ENCODE data around the gene KMO.
A peak's percentile ranks its signal among the peaks of the same experiment; 100 is the strongest.

Gene KMO

GRCh38 chr1:241557551-241558193 lies 25.5 kb downstream of the KMO start:
- Mint-ChIP-seq H3K4me1 (no peaks in the 10 kb centered on the region), H3K9me3 (no peaks in the 10 kb centered on the region), H3K36me3 (no peaks in the 10 kb centered on the region), H3K27ac (no peak overlapping the region), H3K4me3 (no peak overlapping the region)
- ATAC-seq = no peak
- DNase-seq (ENCODE audit: low spot score in 2 of 2) = no peak

GRCh38 chr1:241560146-241560848 lies 28.1 kb downstream of the KMO start:
- DNase-seq (ENCODE audit: low spot score in 2 of 2) (no peak), ATAC-seq (no peak)
- Mint-ChIP-seq H3K27ac (no peak overlapping the region), H3K36me3 (no peaks in the 10 kb centered on the region), H3K4me1 (no peaks in the 10 kb centered on the region), H3K4me3 (no peak overlapping the region), H3K9me3 (no peaks in the 10 kb centered on the region)

GRCh38 chr1:241560849-241561187 lies 28.6 kb downstream of the KMO start:
- Mint-ChIP-seq H3K27ac (no peak overlapping the region), H3K4me1 (no peaks in the 10 kb centered on the region), H3K36me3 (no peaks in the 10 kb centered on the region), H3K9me3 (no peaks in the 10 kb centered on the region), H3K4me3 (no peak overlapping the region)
- DNase-seq (ENCODE audit: low spot score in 2 of 2) = no peak
- ATAC-seq = no peak

- no peak overlapping the region for H3K4me3 Mint-ChIP-seq
- no peaks in the 10 kb centered on the region for H3K36me3 Mint-ChIP-seq
- ATAC-seq = no peak
- no peaks in the 10 kb centered on the region for H3K4me1 Mint-ChIP-seq
- no peak for DNase-seq (ENCODE audit: low spot score in 2 of 2)
- no peaks in the 10 kb centered on the region for H3K9me3 Mint-ChIP-seq
- H3K27ac Mint-ChIP-seq = no peak overlapping the region
Observed at GRCh38 chr1:241569848-241570247, 37.7 kb downstream of the KMO start.

GRCh38 chr1:241574154-241574553 lies 42.0 kb downstream of the KMO start:
- Mint-ChIP-seq H3K36me3 (no peaks in the 10 kb centered on the region), H3K4me3 (no peak overlapping the region), H3K9me3 (peaks cover 9% of the 10 kb centered on the region), H3K4me1 (no peaks in the 10 kb centered on the region), H3K27ac (no peak overlapping the region)
- no peak for DNase-seq (ENCODE audit: low spot score in 2 of 2)
- no peak for ATAC-seq

GRCh38 chr1:241579434-241579833 lies 47.3 kb downstream of the KMO start:
- Mint-ChIP-seq H3K9me3 (peaks cover 9% of the 10 kb centered on the region), H3K4me1 (no peaks in the 10 kb centered on the region), H3K36me3 (no peaks in the 10 kb centered on the region), H3K27ac (no peak overlapping the region), H3K4me3 (no peak overlapping the region)
- ATAC-seq = peak; percentile 58
- DNase-seq (ENCODE audit: low spot score in 2 of 2) = no peak

- no peak for DNase-seq (ENCODE audit: low spot score in 2 of 2)
- H3K4me3 Mint-ChIP-seq = no peak overlapping the region
- no peak for ATAC-seq
- H3K4me1 Mint-ChIP-seq = no peaks in the 10 kb centered on the region
- no peaks in the 10 kb centered on the region for H3K36me3 Mint-ChIP-seq
- no peaks in the 10 kb centered on the region for H3K9me3 Mint-ChIP-seq
- H3K27ac Mint-ChIP-seq = no peak overlapping the region
Observed at GRCh38 chr1:241582921-241583321, 50.7 kb downstream of the KMO start.

GRCh38 chr1:241586905-241587512 lies 54.8 kb downstream of the KMO start:
- no peak for ATAC-seq
- DNase-seq (ENCODE audit: low spot score in 2 of 2) = no peak
- no peaks in the 10 kb centered on the region for H3K36me3 Mint-ChIP-seq
- H3K27ac Mint-ChIP-seq = no peak overlapping the region
- H3K9me3 Mint-ChIP-seq = no peaks in the 10 kb centered on the region
- H3K4me1 Mint-ChIP-seq = peaks cover 14% of the 10 kb centered on the region
- H3K4me3 Mint-ChIP-seq = no peak overlapping the region

GRCh38 chr1:241589521-241589920 lies 57.3 kb downstream of the KMO start:
- peaks cover 26% of the 10 kb centered on the region for H3K4me1 Mint-ChIP-seq
- no peak for DNase-seq (ENCODE audit: low spot score in 2 of 2)
- no peak overlapping the region for H3K27ac Mint-ChIP-seq
- H3K9me3 Mint-ChIP-seq = no peaks in the 10 kb centered on the region
- no peak overlapping the region for H3K4me3 Mint-ChIP-seq
- no peak for ATAC-seq
- peaks cover 8% of the 10 kb centered on the region for H3K36me3 Mint-ChIP-seq

GRCh38 chr1:241590719-241591118 lies 58.5 kb downstream of the KMO start:
- no peak overlapping the region for H3K27ac Mint-ChIP-seq
- H3K36me3 Mint-ChIP-seq = peaks cover 8% of the 10 kb centered on the region

GRCh38 chr1:241591317-241591716 lies 59.1 kb downstream of the KMO start:
- H3K36me3 Mint-ChIP-seq = peaks cover 8% of the 10 kb centered on the region
- DNase-seq (ENCODE audit: low spot score in 2 of 2) (no peak), ATAC-seq (peak; percentile 35)
- H3K4me3 Mint-ChIP-seq = no peak overlapping the region
- H3K27ac Mint-ChIP-seq = no peak overlapping the region
- no peaks in the 10 kb centered on the region for H3K9me3 Mint-ChIP-seq
- H3K4me1 Mint-ChIP-seq = peaks cover 26% of the 10 kb centered on the region

More at GRCh38 chr1:241590719-241591118, 58.5 kb downstream of the KMO start:
- Mint-ChIP-seq H3K4me3 (no peak overlapping the region), H3K4me1 (peaks cover 26% of the 10 kb centered on the region), H3K9me3 (no peaks in the 10 kb centered on the region)
- ATAC-seq (no peak), DNase-seq (ENCODE audit: low spot score in 2 of 2) (no peak)

GRCh38 chr1:241591736-241592135 lies 59.6 kb downstream of the KMO start:
- no peak for DNase-seq (ENCODE audit: low spot score in 2 of 2)
- H3K36me3 Mint-ChIP-seq = peaks cover 8% of the 10 kb centered on the region
- H3K4me1 Mint-ChIP-seq = peaks cover 26% of the 10 kb centered on the region
- no peak for ATAC-seq
- H3K4me3 Mint-ChIP-seq = peak overlapping the region; percentile 1
- H3K9me3 Mint-ChIP-seq = no peaks in the 10 kb centered on the region
- peak overlapping the region; percentile 72 for H3K27ac Mint-ChIP-seq

GRCh38 chr1:241592273-241592958 lies 60.2 kb downstream of the KMO start:
- peaks cover 8% of the 10 kb centered on the region for H3K36me3 Mint-ChIP-seq
- peak overlapping the region; percentile 72 for H3K27ac Mint-ChIP-seq
- peak overlapping the region; percentile 1 for H3K4me3 Mint-ChIP-seq
- H3K4me1 Mint-ChIP-seq = peaks cover 26% of the 10 kb centered on the region
- DNase-seq (ENCODE audit: low spot score in 2 of 2) (no peak), ATAC-seq (peak; percentile 98)
- no peaks in the 10 kb centered on the region for H3K9me3 Mint-ChIP-seq

- ATAC-seq = no peak
- Mint-ChIP-seq H3K4me3 (no peak overlapping the region), H3K9me3 (no peaks in the 10 kb centered on the region), H3K27ac (peak overlapping the region; percentile 72), H3K4me1 (peaks cover 26% of the 10 kb centered on the region), H3K36me3 (peaks cover 8% of the 10 kb centered on the region)
- no peak for DNase-seq (ENCODE audit: low spot score in 2 of 2)
Observed at GRCh38 chr1:241593186-241593585, 61.0 kb downstream of the KMO start.

GRCh38 chr1:241596633-241597032 lies 64.5 kb downstream of the KMO start:
- Mint-ChIP-seq H3K9me3 (no peaks in the 10 kb centered on the region), H3K4me1 (peaks cover 24% of the 10 kb centered on the region), H3K36me3 (peaks cover 8% of the 10 kb centered on the region), H3K27ac (no peak overlapping the region), H3K4me3 (no peak overlapping the region)
- DNase-seq (ENCODE audit: low spot score in 2 of 2) = no peak
- ATAC-seq = no peak

Measured in stimulated activated effector memory CD8-positive, alpha-beta T cell treated with anti-CD3 and anti-CD28 coated beads, Interleukin-12 subunit alpha, Interleukin-12 subunit beta, amount 100 ng/mL, for 72 hours (primary cell).